Measurements from ENCODE around the gene HOMER1. TPM values are rescaled to one million over a fixed set of nuclear protein-coding genes. Genes with fewer than 3 reads are reported as not detected.
"Not testable (repeated sequence)": the region's sequence is repeated elsewhere in the genome, so short reads cannot be mapped to it uniquely, and the experiment has no call there.

The HOMER1 gene
- polyA plus RNA-seq, 5 donors = 5.8 to 14.0 (median 10.2) TPM

DNA sequence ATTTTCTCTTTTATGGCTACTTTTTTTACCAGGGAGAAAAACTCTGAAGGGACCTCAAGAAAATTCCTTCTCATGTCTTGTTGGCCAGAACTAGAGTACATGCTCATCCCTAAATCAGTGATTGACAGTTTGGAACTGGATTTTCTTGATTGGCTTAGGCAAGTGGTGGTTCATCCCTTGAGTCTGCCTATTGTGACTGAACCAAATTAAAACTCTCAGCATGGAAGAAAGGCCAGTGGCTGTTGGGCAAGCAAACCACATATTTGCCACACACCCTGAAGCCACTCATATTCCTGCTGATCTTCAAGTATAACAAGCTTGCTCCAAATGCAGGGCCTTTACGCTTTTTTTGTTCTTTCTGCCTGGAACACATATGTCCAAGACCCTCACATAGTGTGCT lies 7.2 kb upstream of the HOMER1 start:
- no peak for DNase-seq

DNA sequence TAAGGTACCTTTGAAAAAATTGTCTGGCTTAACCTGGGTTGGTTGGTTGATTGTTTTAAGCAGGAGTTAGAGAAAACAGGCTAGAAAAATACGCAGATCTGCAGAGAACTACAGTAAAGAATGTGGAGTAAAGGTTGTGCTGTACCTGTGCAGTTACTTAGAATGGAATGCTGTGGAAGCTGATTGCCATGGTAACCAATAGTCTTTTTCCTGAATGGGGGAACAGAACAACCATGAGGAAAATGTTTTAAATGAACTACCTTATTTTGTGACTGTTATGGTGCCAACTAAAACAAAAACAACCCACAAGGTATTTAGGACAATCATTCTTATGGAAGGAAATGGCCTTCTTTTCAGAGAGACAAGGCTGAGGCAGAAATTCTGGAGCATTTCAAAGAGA lies 4.8 kb upstream of the HOMER1 start:
- DNase-seq = no peak

DNA sequence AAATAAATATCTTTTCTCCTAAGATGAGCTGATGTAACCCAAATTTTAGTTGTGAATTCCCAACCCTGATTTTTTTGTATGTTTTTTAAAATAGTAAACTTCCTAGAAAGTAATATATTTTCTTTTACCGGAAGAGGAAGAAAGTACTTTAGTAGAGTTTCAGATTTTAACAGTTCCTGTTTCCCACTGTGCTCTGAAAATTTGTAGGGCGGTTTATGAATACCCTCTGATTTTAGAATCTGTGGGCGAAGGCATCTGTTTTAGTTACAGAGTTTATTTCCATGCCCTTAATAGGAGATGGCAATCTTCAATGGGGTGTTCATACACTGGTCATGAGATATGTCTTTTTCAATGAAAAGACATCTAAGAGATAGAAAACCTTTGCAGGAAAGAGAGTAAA lies 3.7 kb upstream of the HOMER1 start:
- no peak for DNase-seq

DNA sequence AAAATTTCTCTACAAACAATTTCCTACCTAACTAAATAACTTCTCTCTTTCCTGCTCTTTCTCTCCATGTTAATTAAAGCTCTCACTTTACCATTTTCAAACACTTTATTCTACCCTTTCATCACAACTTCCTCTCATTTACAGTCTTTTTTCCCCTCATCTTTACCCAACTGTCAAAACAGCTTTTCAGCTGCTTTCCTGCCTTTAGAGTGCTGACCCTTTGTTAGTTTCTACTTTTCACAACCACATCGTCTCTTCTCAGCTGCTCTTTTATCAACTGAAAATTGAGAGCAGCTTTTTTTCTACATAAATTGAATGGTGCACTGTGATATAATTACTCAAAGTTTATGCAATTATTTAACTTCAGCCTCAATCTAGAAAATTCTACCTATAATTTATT lies 3.1 kb upstream of the HOMER1 start:
- DNase-seq = no peak

DNA sequence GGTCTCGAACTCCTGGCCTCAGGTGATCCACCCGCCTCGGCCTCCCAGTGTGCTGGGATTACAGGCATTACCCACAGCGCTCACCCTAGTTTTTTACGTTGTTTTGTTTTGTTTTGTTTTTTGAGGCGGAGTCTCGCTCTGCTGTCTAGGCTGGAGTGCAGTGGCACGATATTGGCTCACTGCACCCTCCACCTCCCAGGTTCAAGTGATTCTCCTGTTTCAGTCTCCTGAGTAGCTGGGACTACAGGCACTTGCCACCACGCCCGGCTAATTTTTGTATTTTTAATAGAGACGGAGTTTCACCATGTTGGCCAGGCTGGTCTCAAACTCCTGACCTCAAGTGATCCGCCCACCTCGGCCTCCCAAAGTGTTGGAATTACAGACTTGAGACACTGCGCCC lies 2.4 kb upstream of the HOMER1 start:
- DNase-seq = not testable (repeated sequence)

DNA sequence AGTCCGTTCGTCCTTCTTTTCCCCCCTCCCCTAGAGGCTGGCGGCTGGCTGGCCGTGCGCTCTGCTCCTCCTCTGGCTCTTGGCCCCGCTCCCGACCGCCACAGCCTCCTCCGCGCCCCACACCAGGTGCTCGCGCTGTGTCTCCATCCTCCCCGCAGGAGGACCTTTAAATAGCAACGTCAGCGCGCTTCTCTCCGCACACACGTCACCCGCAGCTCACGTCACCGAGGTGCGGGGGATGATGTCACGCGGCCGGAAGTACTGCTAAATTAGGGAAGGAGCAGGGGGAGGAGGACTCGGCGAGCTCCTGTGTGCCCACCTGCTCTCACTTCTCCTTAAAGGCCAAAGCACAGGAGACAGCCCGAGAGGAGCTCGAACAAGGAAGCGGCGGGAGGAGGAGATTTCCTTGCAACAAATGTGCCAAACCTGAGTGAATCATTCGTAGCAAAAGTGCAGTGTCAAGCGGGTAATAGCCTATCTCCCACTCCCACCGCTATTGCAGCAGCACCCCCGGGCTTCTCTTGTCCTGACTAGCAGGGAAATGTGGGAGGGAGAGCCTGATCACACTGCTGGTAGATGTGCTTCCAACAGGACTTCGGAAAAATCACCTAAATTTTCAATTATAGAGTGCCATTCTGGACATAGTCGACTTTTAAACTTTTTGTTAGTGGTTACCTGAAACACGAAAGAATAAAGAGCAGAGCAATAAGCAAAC lies 614 bp upstream of the HOMER1 start:
- DNase-seq = peak; percentile 90 to 92

DNA sequence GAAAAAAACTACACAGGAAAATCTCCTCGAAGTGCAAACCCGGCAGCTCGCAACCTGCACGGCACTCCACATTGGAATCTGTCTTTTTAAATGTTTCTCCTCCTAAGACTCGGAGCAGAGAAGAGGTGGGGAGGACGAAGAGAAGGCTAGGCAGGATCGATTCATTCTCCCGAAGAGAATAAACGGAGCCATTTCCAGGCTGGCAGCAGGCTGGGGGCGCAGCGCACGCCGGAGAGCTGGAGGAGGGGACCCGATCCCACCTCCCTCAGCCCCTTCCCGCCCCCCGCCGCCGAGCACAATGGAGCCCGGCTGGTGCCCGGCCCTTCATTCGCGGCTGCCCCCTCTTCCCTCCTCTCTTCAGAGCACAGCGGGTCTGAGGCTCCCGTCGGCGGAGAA lies 628 bp downstream of the HOMER1 start:
- DNase-seq = peak in 1 of 2 donors; percentile 20

DNA sequence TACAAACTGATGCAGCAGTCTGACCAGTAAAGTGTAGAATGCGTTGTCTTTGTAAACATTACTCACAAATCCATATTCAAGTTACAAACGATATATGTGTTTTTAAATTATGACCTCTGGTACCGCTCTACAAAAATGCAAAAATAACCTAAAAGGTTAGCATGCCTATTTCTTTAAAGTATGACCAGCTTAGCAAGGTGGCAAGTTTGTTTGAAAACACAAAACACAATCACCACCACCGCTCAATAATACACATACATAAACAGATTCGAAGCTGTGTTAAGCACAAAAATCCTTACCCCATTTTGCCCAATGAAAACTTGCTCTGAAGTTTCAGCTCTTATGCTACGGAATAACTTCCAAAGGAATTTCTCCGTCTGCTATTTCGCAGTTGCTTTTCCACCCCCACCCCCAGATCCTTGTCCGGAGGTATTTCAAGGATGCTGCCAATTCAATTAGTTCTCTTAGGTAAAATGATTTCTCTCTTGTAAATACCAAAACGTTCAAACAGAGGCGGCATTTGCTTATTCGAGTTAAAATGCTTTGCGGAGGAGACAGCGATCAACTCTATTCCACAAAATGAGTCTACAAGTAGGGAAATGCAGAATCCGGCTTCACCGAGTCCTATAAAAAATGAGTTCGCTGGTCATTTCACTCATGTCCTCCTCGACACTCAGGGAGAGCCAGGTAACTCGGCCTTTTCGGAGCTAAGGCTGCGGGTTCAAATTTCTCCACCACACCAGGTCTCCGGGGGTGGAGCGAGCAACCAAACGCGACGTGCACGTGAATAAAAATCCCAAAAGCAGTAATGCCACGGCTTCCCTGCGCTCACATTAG lies 1.2 kb downstream of the HOMER1 start:
- peak in 1 of 2 donors; percentile 21 for DNase-seq

DNA sequence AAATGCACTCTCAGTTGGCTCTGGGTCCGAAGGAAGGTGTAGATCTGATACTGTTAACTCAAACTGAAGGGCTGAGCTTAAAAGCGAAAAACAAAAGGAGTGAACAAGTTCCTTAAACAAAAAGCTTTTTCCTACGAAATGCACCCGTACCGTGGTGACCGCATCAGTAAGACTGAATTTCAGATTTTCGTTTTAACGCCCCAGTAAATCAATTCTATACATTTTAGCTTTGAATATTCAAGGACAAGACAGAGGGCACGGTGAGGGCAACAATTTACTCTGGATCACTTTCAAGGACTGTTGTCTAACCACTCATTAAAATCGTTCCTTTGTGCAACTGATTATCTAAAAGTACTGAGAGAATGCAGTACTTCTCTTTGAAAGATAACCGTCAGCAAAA lies 1.9 kb downstream of the HOMER1 start:
- peak in 1 of 2 donors; percentile 38 for DNase-seq

DNA sequence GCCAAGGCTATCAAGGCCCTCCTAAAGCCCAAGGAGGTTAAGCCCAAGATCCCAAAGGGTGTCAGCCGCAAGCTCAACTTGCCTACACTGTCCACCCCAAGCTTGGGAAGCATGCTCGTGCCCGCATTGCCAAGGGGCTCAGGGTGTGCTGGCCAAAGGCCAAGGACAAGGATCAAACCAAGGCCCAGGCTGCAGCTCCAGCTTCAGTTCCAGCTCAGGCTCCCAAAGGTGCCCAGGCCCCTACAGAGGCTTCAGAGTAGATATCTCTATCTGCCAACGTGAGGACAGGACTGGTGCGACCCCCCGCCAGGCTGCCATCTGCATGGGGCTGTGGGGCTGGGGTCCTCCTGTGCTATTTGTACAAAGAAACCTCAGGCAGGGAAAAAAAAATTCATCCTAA lies 3.3 kb downstream of the HOMER1 start:
- DNase-seq = no peak

DNA sequence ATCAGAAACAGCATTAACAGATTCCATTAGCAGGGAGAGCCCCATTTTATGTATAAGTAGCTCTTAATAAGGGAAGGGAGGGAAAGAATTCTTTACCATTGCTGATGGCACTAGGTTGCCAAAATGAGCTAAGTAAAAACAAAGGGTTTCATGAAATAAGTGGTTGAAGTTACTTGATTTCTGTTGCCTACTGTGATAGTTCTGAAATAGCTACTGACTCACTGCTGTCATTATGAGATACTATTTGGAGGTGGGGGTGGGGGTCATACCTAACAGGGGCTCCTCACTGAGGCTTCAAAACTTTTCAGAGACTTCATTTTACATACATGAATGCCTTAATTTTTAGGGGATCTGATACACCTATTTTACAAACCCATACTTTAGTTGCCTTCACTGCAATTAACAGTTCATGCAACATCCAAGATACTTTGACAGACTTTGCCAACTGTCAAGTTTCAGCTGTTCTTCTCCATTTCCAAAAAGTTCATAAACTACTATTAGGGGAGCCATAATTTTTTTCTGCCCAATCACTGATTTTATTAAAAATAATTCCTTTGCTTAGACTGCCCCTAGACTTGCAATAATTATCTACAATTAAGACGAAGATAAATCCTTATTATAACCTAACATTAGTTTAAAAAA lies 4.6 kb downstream of the HOMER1 start:
- DNase-seq = no peak

DNA sequence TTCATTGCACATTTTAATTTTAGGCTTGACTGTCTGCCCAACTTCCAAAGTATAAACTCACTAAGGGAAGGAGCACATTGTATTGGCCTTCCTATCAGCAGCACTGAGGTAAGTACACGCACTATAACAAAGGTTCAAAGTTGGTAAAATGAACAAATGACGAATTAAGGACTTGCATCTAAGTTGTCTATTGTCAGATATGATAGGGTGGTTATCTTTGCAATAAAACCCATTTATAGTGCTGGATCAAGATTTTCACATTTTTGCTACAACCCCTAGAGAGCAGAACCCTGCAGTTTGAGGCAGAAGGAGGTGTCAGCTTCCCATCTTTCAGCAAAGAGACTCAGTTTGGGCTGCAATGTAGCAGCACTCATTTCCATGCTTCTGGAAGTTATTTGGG lies 5.1 kb downstream of the HOMER1 start:
- no peak for DNase-seq

DNA sequence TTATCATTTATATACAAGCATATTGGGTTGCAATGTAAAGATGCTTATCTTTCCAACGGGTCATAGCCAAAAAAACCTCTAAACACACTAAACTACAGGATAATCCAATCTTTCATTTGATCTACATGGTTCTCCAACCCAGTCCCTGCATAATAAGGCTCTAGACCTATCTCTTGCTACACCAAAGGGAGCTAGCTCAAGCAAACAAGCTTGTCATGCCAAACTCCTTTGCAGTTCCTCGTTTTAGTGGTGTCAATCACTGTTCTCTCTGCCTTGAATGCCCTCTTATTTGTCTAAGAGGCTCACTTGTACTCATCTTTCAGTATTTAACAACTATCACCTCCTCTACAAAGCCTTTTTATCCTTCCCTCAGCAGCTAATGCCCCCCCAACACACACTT lies 5.6 kb downstream of the HOMER1 start:
- no peak for DNase-seq

DNA sequence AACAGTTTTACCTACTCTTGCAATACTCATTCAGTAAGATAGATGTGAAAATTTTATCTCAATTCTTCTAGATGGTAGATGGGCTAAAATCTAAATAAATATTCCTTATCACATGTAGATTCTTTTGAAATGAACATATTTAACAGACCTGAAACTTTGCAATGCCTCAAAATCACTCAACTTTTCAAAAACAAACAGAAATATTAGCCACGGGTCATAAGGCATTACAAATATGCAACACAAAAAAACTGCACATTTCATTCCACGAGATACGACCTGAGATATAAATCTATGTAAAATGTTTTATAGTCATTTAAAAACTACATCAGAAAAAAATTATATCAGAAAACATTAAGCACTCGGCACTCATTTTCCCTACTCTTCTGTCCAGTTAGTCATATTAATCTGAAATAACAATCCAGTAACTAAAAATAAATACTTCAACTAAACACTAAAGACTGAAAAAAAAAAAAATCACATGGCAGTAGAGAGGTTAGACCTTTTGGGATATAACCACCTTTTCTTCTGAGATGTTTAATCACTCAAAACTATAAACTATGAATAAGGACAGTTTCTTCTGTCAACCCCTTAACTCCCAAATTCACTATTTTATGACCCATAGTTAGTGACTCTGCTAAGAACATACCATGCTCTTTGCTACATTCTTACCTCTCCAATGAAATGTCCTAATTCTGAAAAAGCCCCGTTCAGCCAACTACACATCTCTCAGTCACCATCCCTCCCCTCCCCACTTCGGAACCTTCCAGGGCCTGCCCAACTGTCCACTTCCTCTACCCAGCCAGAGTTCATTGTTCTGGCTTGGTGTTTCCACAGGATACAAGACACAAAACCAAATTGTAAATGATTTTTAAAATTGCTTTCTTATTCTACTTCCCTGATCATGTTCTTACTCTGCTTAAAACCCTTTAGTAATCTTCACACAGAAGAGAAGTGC lies 6.4 kb downstream of the HOMER1 start:
- DNase-seq = no peak

DNA sequence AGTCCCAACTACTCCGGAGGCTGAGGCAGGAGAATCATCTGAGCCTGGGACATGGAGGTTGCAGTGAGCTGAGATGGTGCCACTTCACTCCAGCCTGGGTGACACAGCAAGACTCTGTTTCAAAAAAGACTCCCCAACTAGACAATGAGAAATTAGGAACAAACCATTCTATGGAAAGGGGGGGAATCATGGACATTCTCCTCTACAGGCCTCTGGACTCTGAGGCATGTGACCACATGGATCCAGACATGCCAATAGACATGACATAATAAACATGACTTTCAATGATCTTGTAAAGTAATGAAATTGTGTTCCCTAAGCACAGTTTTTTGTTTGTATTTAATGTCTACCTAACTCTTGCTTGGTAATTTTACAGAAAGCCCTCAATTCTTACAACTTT lies 8.8 kb downstream of the HOMER1 start:
- no peak for DNase-seq

DNA sequence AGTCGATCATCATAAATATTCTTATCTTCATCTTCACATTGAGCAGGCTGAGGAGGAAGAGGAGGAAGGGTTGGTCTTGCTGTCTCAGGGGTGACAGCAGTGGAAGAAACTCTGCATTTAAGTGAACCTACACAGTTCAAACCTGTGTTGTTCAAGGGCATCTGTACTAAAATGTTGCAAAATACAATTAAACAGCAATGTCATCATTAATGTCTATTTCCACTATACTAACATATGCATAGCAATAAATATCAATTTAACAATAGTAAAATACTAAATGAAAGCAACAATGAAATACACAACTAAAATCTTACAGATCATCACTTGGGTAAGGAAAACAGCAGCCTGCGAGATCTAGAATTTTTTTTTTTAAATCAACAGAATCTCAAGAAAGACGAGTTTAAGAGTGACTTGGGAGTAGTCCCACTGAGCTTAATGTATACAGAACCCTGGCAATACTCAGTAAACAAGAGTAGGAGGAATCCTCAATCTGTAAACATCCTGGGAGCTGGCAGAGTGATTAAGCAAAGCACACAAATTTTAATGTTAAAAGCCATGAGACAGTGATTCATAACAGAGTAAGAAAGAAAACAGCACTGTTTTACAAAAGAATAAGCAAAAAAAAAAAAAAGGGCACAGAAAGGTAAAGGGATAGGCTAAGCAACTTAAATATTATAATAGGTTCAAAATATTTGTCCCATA lies 10.0 kb downstream of the HOMER1 start:
- DNase-seq = no peak

DNA sequence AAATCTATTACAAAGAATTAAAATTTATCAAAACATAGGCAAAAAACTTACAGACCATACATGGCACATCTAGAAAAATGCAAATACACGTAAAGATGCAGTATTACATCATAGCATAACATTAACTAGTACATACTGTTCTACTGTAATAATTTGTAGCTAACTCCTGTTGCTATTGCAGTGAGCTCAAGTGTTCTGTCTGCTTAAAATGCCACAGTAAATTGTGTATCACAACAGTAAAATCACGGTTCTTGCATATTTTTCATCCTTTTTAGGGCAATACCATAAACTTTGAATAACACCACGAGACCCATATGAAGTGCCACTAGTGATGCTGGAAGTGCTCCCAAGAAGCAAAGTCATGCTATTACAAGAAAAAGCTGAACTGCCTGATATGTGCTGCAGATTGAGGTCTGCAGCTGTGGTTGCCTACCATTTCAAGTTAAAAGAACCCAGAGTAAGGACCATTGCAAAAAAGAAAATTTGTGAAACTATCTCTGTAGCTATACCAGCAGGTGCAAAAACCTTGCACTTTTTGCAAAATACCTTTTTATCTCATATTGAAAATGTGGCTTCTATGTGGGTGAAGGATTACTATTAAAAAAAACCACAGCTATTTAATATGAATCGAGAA lies 14.2 kb downstream of the HOMER1 start:
- DNase-seq = no peak

DNA sequence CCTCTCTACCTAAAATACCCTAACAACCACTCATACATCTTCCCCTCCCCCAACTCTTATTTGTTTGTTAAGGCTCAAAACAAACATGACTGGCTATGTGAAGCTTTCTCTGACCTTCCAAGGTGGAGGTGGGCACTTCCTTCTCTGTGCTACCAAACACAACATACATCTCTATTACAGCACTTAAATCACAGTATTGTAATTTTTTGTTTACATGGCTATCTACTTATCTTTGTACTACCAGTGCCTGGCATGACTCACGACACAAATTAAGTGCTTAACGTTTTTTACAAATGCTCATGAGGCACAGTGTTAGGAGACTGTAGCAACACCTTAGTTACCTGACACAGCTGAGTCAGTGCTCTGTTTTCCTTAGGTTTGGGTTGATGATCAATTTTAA lies 18.6 kb downstream of the HOMER1 start:
- no peak for DNase-seq

DNA sequence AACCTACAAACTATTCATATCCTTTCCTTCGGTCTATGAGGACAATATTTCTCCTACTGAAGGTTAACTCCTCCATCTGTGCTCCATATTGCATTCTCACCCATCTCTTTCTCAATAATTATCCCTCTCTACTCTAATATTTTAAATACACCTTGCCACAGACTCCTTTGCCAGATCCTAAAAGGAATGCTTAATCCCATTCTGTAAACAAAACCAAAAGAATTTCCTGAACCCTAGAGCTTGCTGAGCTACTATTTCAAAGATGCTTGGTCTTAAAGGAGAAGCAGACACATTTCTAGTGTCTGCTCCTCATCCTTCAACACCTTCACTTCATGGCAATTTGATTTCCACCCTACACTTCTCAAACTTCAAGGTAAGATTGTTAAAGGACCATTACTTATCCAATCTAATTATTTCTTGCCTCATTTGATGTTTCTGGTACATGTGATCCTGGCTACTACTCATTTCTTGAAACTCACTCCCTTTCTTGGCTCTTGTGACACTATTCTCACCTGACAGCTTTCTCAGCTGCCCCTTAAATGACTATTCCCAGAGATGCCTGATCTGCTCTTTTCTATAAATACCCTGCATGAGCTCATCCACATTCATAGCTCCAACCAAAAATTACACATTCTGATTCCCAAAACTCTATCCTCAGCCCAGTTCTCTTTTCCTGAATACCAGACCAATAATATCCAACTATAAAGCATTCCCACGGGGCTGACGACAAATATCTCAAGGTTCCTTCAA lies 20.2 kb downstream of the HOMER1 start:
- no peak for DNase-seq

Measured in right lung (tissue), 5 donors.